H54 (cell line): ENCODE data around the gene CFAP100.

ENCODE experiments used
- DNase-seq: peaks from one replicate; pipeline ENCODE4 v3.0.0; 2011; ENCODE audit warnings: low spot score, mixed read lengths; ENCODE audit not compliant: insufficient read length
- FAIRE-seq: peaks from 3 replicates; lab custom pipeline; 2011; peaks lifted over from hg19 to GRCh38; lab: Jason Lieb, UNC
- POLR2A ChIP-seq: IDR thresholded peaks from 2 replicates; pipeline ENCODE4 v1.6.1; 2011; ENCODE audit warnings: low read depth, mild to moderate bottlenecking, low read length

The CFAP100 gene

DNA sequence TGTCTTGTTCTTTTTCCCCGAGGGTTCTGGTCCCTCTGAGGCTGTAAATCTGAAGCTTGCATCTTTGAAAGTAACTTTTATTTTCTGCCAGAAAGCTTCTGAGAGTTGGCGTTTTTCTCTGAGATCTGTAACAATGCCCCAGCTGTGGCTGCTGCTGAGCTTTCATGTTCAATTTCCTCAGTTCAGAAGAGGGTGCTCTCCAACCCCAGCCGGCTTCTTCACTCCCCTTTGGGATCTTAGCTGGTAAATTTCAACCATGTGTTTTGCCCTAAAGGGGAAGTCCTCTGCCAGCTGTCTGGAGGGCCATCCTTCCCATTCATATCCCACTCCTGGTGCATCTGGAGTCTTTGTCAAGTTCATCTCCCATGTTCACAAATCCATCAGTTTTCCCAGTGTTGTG is 18.3 kb upstream of the CFAP100 start:
- no peak for FAIRE-seq
- TF ChIP-seq POLR2A: no peak
- no peak for DNase-seq

DNA sequence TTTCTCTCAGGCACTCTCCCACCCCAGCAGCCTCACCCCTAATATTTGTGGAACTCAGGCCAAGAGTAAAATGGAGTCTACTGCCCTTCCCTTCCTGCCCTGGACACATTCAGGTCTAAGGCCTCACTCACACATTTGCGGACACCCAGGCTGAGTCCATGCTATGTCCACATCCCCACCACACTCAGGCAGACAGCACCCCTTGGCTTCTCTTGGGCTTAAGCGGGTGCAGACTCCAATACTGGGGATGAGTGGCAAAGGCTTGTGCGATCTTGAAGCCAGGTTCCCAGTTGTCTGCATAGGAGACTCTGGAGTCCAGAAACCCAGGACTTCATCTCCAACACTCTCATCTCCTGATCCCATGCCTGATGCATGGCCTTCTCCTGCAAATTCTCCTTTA is 17.5 kb upstream of the CFAP100 start:
- no peak for FAIRE-seq
- no peak for TF ChIP-seq POLR2A

DNA sequence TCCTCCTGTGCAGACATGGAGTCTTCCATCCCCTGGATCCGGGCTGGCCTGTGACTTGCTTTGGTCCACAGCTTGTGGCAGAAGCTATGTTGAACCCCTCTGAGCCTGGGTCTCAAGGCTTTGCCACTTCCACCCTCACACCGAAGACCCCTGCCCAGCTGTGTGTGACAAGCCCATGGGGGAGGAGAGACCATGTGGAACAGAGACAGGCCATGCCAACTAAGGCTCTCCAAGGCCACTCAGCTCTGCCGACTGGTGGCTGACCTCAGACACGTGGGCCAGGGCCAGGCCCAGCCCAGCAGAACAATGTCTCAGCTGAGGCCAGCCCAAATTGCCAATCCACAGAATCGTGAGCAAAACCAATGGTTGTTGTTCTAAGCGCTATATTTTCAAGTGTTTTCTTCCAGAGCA is 16.4 kb upstream of the CFAP100 start:
- FAIRE-seq (no peak), DNase-seq (no peak)
- no peak for TF ChIP-seq POLR2A

More for the DNA sequence above, 17.5 kb upstream of the CFAP100 start:
- no peak for DNase-seq

DNA sequence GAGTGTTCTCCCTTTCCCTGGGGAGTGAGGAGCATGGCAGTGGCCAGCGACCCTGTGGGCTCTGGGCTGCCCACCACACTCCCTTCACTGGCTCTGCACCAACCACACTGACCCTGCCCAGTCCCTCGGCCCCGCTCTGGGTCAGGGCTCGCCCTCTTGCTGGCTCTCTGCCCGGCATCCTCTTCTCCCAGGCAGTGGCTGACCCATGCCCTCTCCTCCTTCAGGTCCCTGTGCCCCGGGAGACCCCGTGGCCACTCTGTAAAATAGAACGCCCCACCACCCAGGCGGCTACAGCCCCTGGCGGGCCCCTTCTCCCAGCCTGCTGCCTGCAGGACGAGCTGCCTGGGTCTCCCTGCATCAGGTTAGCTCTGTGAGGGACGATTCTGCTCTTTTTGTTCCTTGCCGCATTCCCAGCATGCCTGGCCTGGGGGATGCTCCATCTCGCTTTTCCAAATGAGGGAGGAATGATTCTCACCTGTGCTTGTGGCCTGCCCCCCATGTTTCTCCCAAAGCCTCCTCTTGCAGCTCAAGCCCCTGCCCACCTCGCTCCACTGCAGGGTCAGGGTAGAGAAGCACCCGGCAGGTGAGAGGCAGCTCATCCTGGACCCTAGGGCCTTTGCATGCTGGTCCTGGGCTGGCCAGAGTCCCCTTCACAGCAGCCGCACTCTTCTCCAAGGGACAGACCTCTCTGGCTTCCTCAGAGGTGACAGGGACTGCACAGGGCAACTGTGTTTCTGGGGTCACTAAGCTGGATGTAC is 14.5 kb upstream of the CFAP100 start:
- no peak for TF ChIP-seq POLR2A
- no peak for FAIRE-seq

DNA sequence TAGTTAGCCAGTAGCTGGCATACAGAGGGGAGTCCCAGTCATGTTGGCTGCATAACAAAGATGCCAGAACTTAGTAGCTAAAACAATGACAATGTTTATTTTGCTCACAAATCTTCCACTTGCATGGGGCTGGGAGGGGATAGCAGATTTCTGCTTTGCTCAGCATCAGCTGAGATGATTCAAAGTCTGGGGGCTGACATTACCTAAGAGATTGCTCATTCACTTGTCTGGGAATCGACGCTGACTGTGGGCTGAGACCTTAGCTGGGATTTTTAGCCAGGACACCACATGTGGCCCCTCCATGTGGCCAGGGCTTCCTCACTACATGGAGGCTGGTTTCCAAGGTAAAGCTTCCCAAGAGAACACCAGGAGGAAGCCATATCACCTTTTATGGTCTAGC is 12.7 kb upstream of the CFAP100 start:
- FAIRE-seq: no peak
- no peak for DNase-seq
- no peak for TF ChIP-seq POLR2A

More for the DNA sequence above, 14.5 kb upstream of the CFAP100 start:
- no peak for DNase-seq

DNA sequence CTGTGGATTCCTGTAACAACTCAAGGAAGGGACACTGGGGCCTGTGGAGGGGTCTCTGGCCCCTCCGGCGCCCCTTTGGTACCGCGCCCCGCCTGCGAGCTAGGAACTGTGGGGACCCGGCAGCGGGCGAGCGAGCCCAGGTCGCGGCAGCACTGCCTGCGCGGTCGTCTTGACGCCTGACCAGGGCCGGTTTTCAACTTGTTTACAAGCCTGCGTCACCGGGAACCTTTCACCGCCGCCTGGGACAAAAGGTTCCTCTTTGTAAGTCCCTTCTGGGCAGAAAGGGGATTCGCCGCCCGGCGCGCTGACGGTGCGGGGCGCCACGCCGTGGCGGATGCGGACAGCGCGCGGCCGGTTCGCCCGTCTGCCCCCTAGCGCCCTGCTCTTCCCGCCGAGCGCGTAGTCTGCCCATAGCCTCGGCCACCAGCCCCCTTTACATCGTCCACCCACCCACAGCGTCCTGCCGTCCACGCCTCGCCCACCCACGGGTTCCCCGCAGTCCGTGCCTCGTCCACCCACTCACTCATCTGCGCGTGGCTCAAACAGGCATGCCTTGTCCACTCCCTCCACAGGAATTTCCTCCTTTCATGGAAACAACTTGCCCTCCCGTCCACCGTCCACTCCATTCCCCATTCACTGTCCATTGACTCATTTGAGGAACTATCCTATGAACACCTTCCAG is 5.5 kb upstream of the CFAP100 start:
- DNase-seq (peak; percentile 32), FAIRE-seq (no peak)
- no peak for TF ChIP-seq POLR2A

DNA sequence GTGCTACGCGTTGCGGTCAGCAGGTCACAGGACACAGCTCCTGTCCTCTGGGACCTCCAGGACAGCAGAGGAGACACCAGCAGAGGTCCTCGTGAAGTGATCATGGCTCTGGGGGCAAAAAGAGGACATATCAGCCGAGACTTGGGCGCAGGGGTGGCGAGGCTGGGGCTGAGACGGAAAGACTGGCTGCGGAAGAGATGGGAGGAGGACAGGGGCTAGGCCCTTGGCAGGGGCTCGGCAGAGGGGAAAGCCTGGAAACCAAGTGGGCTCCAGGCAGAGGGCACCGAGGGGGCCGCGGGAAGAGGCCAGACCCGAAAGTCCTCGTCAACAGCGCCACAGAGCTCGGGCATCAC is 4.9 kb upstream of the CFAP100 start:
- no peak for TF ChIP-seq POLR2A

DNA sequence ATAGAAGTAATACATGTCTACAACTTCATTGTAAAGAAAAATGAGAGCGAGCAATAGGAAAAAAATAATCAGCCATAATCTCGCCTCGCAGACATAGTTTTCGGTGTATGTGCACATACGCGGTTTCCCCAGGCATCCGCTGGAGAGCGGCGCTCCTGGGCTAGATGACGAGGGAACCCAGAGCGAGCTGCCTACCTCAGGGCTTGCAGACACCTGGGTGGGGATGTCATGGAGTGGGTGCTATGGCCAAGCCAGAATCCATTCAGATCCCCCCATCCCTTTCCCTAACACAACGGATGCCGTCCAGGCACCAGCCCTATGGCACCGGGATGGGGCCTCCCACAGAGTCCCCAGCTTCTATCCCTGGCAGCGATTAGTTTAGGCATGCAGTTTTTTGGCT is 4.5 kb upstream of the CFAP100 start:
- DNase-seq: no peak
- no peak for TF ChIP-seq POLR2A
- FAIRE-seq: no peak

More for the DNA sequence above, 4.9 kb upstream of the CFAP100 start:
- FAIRE-seq (no peak), DNase-seq (no peak)

DNA sequence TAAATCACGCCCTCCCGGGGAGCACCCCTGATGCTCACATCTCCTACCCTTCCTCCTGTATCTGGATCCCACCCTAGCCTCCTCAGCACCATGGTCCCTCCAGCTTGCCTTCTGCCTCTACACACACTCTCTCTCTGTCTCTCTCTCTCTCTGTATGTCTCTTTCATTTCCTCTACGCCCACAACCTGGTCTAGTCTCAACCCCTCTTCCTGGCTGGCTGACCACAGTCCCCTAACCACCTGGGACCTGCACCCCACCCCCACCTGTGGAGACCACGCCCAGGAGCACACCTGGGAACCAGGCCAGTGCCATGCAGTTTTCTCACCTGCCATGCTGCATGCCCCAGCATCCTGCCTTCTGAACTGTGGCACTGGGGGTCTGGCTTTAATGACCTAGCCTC is 4.0 kb upstream of the CFAP100 start:
- TF ChIP-seq POLR2A: no peak
- no peak for DNase-seq
- no peak for FAIRE-seq

DNA sequence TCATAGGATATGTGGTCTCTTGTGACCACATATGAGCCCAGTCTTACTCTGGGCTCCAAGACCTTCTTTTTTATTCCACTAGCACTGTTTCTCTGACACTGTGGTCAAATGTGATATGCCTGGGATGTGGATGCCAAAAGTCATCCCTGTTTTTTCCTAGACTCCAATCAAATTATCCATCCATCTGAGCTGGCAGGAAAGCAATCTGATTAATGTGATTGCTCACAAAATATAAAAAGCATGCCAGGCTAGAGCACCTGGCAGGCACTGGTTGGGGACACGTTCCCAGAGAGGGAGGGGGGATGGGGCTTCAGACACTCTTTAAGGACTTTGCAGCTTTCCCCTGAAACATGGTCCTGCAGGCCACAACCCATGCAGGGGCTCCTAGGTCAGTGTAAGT is 3.1 kb upstream of the CFAP100 start:
- no peak for DNase-seq
- no peak for TF ChIP-seq POLR2A
- no peak for FAIRE-seq

DNA sequence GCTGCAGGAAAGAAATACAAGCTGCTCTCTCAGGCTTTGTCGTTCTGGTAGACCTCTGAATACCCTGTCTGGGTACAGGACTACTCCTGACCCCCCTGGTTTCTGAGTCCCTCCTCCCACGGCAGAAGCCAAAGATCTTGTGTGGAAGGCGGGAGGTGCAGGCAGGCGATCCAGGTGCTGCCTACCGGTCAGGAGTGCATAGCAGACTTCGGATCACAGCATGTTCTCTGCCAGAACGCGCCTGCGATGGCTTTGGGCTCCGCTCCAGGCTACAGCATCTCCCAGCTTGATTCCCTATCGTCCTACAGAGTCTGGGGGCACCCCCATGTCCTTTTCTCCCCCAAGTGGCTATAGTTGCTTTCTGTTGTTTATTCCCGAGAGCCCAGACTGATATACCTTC is 2.5 kb upstream of the CFAP100 start:
- no peak for FAIRE-seq

DNA sequence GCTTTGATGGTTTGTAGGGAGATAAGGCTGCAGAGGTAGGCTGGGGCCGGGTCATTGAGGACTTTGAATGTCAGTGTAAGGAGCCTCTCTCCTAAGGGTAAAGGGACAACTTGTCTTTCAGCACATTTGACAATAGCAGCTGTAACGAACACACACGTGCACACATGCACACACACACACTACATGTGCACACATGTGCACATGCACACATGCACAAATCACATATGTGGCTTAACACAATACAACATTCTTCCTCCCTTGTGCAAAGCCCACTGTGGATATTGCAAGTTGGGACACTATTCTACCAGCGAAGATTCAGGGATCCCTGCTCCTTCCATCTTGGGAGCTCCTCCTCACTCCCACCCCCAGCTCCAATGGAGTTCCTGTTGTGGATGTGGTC is 1.1 kb upstream of the CFAP100 start:
- no peak for FAIRE-seq
- TF ChIP-seq POLR2A: no peak
- DNase-seq: no peak

More for the DNA sequence above, 2.5 kb upstream of the CFAP100 start:
- no peak for DNase-seq
- no peak for TF ChIP-seq POLR2A

DNA sequence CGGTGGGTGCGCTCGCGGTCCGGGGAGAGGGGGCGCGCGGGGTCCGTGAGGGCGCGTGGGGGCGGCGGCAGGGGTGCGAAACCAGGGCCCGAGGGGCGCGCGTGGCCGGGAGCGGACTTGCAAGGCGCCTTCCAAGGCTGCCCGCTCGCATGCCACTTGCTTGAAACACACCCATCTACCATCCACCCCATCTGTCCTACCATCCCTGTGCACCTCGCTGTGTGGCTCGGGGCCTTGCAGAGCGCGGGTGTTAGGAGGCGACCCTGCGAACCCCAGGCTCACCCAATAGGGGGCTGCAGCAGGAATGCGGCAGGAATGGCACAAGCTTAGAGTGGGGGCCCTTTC is 240 bp downstream of the CFAP100 start:
- FAIRE-seq: no peak
- TF ChIP-seq POLR2A: no peak

DNA sequence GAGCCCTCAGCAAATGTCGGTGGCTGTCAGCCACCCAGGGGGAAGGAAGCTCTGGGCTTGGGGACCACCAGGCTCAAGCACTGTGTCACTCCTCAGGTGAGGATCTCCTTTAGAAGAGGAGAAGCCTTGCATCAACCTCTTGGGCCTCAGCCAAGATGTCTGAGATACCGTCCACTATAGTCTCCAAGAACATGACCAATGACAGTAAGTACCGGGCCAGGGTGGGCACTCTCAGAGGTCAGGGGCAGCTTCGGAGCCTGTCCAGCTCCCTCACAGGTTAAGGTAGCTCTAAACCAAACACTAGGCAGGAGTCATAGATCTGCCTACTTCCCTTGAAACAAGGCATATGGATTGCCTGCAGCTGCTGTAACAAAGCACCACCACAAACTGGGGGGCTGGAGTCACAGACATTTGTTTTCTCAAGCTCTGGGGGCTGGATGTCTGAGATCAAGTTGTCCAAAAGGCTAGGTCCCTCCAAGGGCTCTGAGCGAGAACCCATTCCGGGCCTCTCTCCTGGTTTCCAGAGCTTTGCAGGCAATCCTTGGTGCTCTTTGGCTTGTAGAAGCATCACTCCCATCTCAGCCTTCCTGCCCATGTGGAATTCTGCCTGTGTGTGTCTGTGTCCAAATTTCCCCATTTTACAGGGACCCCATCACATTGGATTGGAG is 1.3 kb downstream of the CFAP100 start:
- no peak for TF ChIP-seq POLR2A
- no peak for DNase-seq
- FAIRE-seq: no peak

More for the DNA sequence above, 240 bp downstream of the CFAP100 start:
- DNase-seq: no peak

DNA sequence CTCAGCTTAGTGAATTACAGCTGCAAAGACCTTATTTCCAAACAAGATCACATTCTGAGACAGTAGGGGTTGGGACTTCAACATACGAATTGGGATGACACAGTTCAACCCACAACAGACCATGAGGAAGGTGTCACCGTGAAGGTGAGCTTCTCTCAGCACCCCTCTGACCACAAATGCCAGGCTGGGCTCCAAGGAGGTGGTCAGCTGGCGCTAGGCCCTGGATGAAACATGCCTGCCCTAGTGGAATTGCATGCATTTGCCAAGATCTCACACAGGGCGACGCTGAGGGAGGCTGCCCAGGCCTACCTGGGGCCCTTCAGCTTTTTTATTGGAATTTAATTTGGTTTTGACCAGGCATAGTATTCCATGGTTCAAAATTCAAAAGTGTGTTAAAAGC is 1.8 kb downstream of the CFAP100 start:
- no peak for TF ChIP-seq POLR2A
- no peak for DNase-seq
- FAIRE-seq: no peak
